Osteocyte (in vitro differentiated cells): ENCODE measurements around the gene SLC6A1. TPM values are rescaled to one million over a fixed set of nuclear protein-coding genes. Genes with fewer than 3 reads are reported as not detected.

Source experiments
- DNase-seq: peaks from one replicate; pipeline ENCODE4 v3.0.0; 2021; ENCODE audit warnings: mixed read lengths; ENCODE audit not compliant: unreplicated experiment; ENCODE audit errors: extremely low spot score
- H3K27ac Mint-ChIP-seq: one replicate; pipeline ENCODE4 v1.8.0; 2021; ENCODE audit warnings: mild to moderate bottlenecking, mixed read lengths; ENCODE audit not compliant: unreplicated experiment
- H3K27me3 Mint-ChIP-seq: one replicate; pipeline ENCODE4 v1.8.0; 2021; ENCODE audit warnings: mixed read lengths; ENCODE audit not compliant: unreplicated experiment
- H3K36me3 Mint-ChIP-seq: one replicate; pipeline ENCODE4 v1.8.0; 2021; ENCODE audit warnings: mixed read lengths; ENCODE audit not compliant: unreplicated experiment
- H3K4me1 Mint-ChIP-seq: one replicate; pipeline ENCODE4 v1.8.0; 2021; ENCODE audit warnings: mixed read lengths; ENCODE audit not compliant: unreplicated experiment
- H3K4me3 Mint-ChIP-seq: one replicate; pipeline ENCODE4 v1.8.0; 2021; ENCODE audit warnings: mild to moderate bottlenecking, moderate library complexity, mixed read lengths; ENCODE audit not compliant: unreplicated experiment
- H3K9me3 Mint-ChIP-seq: one replicate; pipeline ENCODE4 v1.8.0; 2021; ENCODE audit warnings: mixed read lengths; ENCODE audit not compliant: unreplicated experiment
- long read RNA-seq: library from polyadenylated mRNA; unstranded; transcript quantifications from one replicate; pipeline ENCODE4 v2.0.0, GENCODE V29; 2021
- total RNA-seq: library from RNA; stranded (reverse); gene quantifications from 2 replicates; pipeline ENCODE4 v1.2.1, GENCODE V29; 2021
- TF ChIP-seq, protein P1 (sequence below): fragments of 200-600 bp; sonication (generic); IDR thresholded peaks from 2 replicates; pipeline ENCODE4 v1.5.0; 2021; ENCODE audit warnings: antibody characterized with exemption, mild to moderate bottlenecking, moderate library complexity

Gene SLC6A1
- total RNA-seq, result 38.4 and 39.1 TPM in 2 replicates
- long read RNA-seq, full-length matches to known transcripts, result 2 of 20 reads
- long read RNA-seq, partial matches to known transcripts, result 7 of 20 reads
- long read RNA-seq, other reads (novel, unspliced or antisense), result 11 of 20 reads

DNA sequence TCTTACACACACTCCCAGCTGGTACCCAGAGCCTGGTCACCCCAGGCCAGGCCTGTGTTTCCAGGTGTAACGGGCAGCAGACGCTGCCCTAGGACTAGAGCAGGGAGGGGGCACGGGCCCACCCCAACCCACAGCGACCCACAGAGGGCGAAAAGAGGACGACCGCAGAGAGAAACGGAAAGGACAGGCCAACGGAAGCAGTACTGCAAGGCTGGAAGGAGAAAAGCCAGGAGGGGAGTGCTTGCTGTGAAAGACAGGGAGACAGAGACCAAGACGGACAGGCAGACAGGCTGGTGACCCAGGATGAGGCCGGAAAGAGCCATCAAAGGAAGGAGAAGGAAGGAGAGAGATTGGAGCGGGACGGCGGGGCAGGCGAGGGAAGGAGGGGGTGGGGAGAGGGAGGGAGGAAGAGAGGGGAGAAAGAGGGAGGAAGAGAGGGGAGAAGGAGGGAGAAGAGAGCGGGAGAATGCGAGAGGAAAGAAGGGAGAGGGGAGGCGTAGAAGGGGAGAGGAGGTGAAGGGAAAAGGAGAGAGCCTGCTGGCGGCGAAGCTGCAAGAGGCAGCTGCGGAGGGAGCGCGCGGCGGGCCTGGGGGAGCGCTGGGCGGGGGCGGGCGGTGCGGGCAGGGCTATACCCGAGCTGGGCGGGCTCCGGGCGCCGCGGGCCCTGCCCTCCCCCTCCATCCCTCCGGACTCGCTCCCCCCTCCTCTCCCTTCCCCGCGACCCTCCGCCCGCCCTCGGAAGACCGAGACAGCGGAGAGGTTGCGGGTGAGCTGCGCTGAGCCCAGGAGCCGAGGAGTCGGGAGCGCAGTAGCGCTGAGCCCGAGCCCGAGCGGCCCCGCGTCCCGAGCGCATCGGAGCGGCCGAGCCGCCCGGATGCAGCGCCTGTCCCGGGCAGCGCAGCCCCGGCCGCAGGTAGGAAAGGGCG lies at the start of gene SLC6A1:
Gene SLC6A1 (plus strand): TSS at position 732 of the 926 bp plus-strand sequence. CDS start 24,464 bp downstream, outside the sequence.
- H3K9me3 Mint-ChIP-seq, result no peaks in the 10 kb centered on the region
- peak within 1 kb of the TSS; percentile 87 for H3K4me3 Mint-ChIP-seq
- H3K4me1 Mint-ChIP-seq, result peaks cover 23% of the 10 kb centered on the region
- H3K27ac Mint-ChIP-seq, result no peak within 1 kb of the TSS
- H3K27me3 Mint-ChIP-seq, result peaks cover 81% of the 10 kb centered on the region
- no peak for DNase-seq
- H3K36me3 Mint-ChIP-seq, result peaks cover 4% of the 10 kb centered on the region
- TF ChIP-seq, protein P1, sequence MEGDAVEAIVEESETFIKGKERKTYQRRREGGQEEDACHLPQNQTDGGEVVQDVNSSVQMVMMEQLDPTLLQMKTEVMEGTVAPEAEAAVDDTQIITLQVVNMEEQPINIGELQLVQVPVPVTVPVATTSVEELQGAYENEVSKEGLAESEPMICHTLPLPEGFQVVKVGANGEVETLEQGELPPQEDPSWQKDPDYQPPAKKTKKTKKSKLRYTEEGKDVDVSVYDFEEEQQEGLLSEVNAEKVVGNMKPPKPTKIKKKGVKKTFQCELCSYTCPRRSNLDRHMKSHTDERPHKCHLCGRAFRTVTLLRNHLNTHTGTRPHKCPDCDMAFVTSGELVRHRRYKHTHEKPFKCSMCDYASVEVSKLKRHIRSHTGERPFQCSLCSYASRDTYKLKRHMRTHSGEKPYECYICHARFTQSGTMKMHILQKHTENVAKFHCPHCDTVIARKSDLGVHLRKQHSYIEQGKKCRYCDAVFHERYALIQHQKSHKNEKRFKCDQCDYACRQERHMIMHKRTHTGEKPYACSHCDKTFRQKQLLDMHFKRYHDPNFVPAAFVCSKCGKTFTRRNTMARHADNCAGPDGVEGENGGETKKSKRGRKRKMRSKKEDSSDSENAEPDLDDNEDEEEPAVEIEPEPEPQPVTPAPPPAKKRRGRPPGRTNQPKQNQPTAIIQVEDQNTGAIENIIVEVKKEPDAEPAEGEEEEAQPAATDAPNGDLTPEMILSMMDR, result peak; percentile 38

DNA sequence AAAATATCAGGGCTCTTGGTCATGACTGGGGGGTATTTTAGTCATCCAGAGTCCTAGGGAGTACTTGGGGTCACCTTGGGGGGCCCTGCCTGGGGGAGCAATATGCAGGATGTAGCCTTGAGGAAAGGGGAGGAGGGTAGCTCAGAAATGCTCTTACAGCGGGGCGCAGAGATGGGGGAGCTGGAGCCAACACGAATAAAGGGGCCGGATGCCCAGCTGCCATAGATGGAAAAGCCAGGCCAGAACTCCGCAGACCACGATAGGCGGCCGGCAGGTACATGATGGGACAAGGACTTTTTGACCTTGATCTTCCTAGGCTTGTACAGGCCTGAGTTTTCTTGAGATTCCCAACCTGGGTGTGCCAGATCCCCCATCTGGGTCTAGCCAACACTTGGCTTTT lies 47.7 kb upstream of the SLC6A1 start:
- peaks cover 52% of the 10 kb centered on the region for H3K27me3 Mint-ChIP-seq
- TF ChIP-seq, protein P1, result no peak

DNA sequence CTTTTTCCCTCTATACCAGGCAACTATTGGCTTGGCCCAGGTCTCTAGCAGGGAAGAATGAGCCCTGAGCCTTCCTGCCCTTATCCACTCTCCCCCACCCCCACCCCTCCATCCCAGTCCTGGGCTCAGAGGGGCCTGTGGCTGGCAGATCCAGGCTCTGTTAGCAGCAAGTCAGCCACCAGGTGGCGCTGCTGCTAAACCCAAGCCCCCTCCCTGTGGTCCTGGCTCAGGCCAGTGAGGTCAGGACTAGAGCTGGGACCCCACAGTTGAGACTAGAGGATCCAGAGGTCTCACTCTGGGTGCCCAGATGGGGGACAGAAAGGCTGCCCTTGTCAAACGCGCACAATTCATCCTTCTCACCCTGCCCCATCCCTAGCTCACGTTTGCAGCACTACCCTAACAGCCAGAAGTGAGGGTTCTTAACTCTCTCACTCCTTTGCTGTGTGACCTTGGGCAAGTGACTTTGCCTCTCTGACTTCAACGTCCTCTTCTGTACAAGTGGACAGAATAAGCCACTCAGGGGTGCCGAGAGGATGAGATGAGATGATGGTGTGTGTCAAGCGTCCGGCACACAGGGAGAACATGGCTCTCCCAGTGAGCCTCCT lies 46.8 kb upstream of the SLC6A1 start:
- Mint-ChIP-seq H3K9me3 (no peaks in the 10 kb centered on the region), H3K4me3 (no peak overlapping the region), H3K27ac (no peak overlapping the region), H3K27me3 (peaks cover 48% of the 10 kb centered on the region), H3K4me1 (peaks cover 5% of the 10 kb centered on the region), H3K36me3 (no peaks in the 10 kb centered on the region)
- TF ChIP-seq, protein P1, result peak; percentile 94
- no peak for DNase-seq

More for the DNA sequence above, 47.7 kb upstream of the SLC6A1 start:
- Mint-ChIP-seq H3K4me1 (peaks cover 3% of the 10 kb centered on the region), H3K36me3 (no peaks in the 10 kb centered on the region), H3K9me3 (no peaks in the 10 kb centered on the region), H3K4me3 (no peak overlapping the region), H3K27ac (no peak overlapping the region)
- no peak for DNase-seq

DNA sequence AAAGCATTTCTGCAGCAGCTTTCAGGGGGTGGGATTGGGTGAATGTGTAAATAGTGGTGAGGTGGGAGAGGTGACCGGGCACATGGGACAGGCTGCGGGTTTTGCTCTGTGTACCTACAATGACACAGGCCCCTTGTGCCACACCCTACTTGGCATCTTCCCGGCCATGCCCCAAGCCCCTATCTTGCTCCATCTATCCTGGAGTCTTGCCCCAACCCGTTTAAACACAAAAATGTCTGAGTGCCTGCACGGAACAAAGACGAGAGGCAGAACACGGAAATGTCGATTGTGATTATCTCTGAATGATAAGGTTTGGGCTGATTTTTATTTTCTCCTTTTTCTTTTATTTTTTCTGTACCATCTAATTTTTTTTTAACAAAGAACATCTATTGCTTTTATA lies 46.0 kb upstream of the SLC6A1 start:
- H3K4me3 Mint-ChIP-seq, result no peak overlapping the region
- H3K27ac Mint-ChIP-seq, result no peak overlapping the region
- no peak for DNase-seq
- H3K27me3 Mint-ChIP-seq, result peaks cover 44% of the 10 kb centered on the region
- no peaks in the 10 kb centered on the region for H3K9me3 Mint-ChIP-seq
- no peaks in the 10 kb centered on the region for H3K36me3 Mint-ChIP-seq
- peaks cover 10% of the 10 kb centered on the region for H3K4me1 Mint-ChIP-seq
- TF ChIP-seq, protein P1, result no peak

DNA sequence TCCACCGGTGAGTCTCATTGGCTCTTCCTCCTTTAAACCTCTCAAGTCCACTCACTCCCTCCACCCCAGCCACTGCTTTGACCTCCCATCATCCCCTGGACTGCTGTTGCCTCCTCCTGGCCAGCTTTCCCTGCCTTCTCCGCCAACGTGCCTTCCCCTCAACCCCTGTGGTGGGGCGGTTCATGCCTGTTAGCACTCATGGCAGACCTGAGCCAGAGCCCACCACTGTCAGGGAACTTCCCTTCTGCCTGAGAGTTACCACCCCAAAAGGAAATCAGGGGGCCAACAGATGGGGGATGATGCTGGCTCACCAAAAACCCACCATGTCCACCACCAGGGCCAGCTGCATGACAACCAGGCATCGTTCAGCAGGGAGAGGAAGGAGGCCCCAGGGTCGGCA lies 44.2 kb upstream of the SLC6A1 start:
- peaks cover 43% of the 10 kb centered on the region for H3K27me3 Mint-ChIP-seq

More for the DNA sequence above, 44.2 kb upstream of the SLC6A1 start:
- Mint-ChIP-seq H3K9me3 (no peaks in the 10 kb centered on the region), H3K4me1 (peaks cover 13% of the 10 kb centered on the region), H3K27ac (no peak overlapping the region), H3K4me3 (no peak overlapping the region), H3K36me3 (no peaks in the 10 kb centered on the region)
- TF ChIP-seq, protein P1, result no peak
- no peak for DNase-seq
